Activated CD4-positive, alpha-beta T cell treated with anti-CD3 and anti-CD28 coated beads for 24 hours (primary cell): ENCODE data around the gene GYS2.

ENCODE experiments used
- DNase-seq, 2 donors: peaks; one replicate each; pipeline ENCODE4 v3.0.0-alpha.2; 2020; ENCODE audit warnings: low read depth in 2 of 2

Gene GYS2

GRCh38 chr12:21552635-21553328 lies 51.9 kb downstream of the GYS2 start:
- DNase-seq: no peak

GRCh38 chr12:21551841-21552465 lies 52.7 kb downstream of the GYS2 start:
- no peak for DNase-seq

GRCh38 chr12:21547437-21547836 lies 57.2 kb downstream of the GYS2 start:
- no peak for DNase-seq

- no peak for DNase-seq
These were observed 57.9 kb downstream of the GYS2 start for GRCh38 chr12:21546716-21547115.

- no peak for DNase-seq
These were observed 59.1 kb downstream of the GYS2 start for GRCh38 chr12:21545557-21545956.

GRCh38 chr12:21543151-21543550 lies 61.5 kb downstream of the GYS2 start:
- no peak for DNase-seq

- no peak for DNase-seq
These were observed 62.2 kb downstream of the GYS2 start for GRCh38 chr12:21542403-21542802.

- no peak for DNase-seq
These were observed 62.9 kb downstream of the GYS2 start for GRCh38 chr12:21541773-21542172.

- no peak for DNase-seq
These were observed 64.8 kb downstream of the GYS2 start for GRCh38 chr12:21539797-21540196.

GRCh38 chr12:21538061-21538653 lies 66.5 kb downstream of the GYS2 start:
- no peak for DNase-seq

- no peak for DNase-seq
These were observed 75.2 kb downstream of the GYS2 start for GRCh38 chr12:21529456-21529855.

GRCh38 chr12:21528953-21529352 lies 75.7 kb downstream of the GYS2 start:
- DNase-seq: no peak

- peak in 1 of 2 donors; percentile 38 for DNase-seq
These were observed 77.0 kb downstream of the GYS2 start for GRCh38 chr12:21527451-21528180.

- DNase-seq: no peak
These were observed 77.8 kb downstream of the GYS2 start for GRCh38 chr12:21526721-21527345.

GRCh38 chr12:21526053-21526452 lies 78.6 kb downstream of the GYS2 start, which contains the start of gene SPX:
Gene SPX, plus strand, starts transcription at chr12:21526296. Its CDS starts 177 bp downstream, at chr12:21526473.
- no peak for DNase-seq

GRCh38 chr12:21523148-21523547 lies 81.5 kb downstream of the GYS2 start:
- DNase-seq: no peak

- no peak for DNase-seq
These were observed 83.1 kb downstream of the GYS2 start for GRCh38 chr12:21521541-21521940.

- DNase-seq: no peak
These were observed 86.2 kb downstream of the GYS2 start for GRCh38 chr12:21518451-21518850.

GRCh38 chr12:21516281-21516680 lies 88.4 kb downstream of the GYS2 start:
- no peak for DNase-seq

GRCh38 chr12:21509768-21510167 lies 94.9 kb downstream of the GYS2 start:
- no peak for DNase-seq

- DNase-seq: no peak
These were observed 96.8 kb downstream of the GYS2 start for GRCh38 chr12:21507849-21508248.

GRCh38 chr12:21505888-21506287 lies 98.8 kb downstream of the GYS2 start:
- no peak for DNase-seq
